K562 (cell line): ENCODE measurements around the gene CIAO2A. TPM values are rescaled to one million over a fixed set of nuclear protein-coding genes. Genes with fewer than 3 reads are reported as not detected.

Source experiments
- BCLAF1 ChIP-seq, 2 experiments: fragments of 450-650 bp in 1 of 2; IDR thresholded peaks; 2 replicates each; pipeline ENCODE4 v1.6.1; 2011 to 2017; ENCODE audit warnings: low read depth in 2 of 2, antibody characterized with exemption in 1 of 2, borderline replicate concordance in 1 of 2, low read length in 1 of 2, mild to moderate bottlenecking in 1 of 2, mixed read lengths in 1 of 2; ENCODE audit not compliant: control insufficient read depth in 1 of 2
- BHLHE40 ChIP-seq: IDR thresholded peaks from 2 replicates; pipeline ENCODE4 v1.6.1; 2011; ENCODE audit warnings: low read length, improper control_type of control experiment
- CREM ChIP-seq: IDR thresholded peaks from 2 replicates; pipeline ENCODE4 v1.6.1; 2014; ENCODE audit warnings: antibody characterized with exemption, low read depth
- ELF4 ChIP-seq: fragments of 450-650 bp; formaldehyde crosslinking; IDR thresholded peaks from 2 replicates; pipeline ENCODE4 v1.4.0; 2022; ENCODE audit warnings: missing genetic modification characterization
- GTF2F1 ChIP-seq: IDR thresholded peaks from 2 replicates; pipeline ENCODE4 v1.6.1; 2011; ENCODE audit warnings: low read depth, low read length, improper control_type of control experiment
- MBD1 ChIP-seq: fragments of 250-450 bp; sonication (Bioruptor Pico); IDR thresholded peaks from 2 replicates; pipeline ENCODE4 v1.8.0; 2022; ENCODE audit warnings: inconsistent platforms
- MEF2D ChIP-seq: conservative IDR thresholded peaks from 2 replicates; pipeline ENCODE4 v1.6.1; 2016; ENCODE audit warnings: low read depth, missing genetic modification characterization, missing compliant biosample characterization
- MXD1 ChIP-seq: fragments of 250-450 bp; sonication (Bioruptor Pico); IDR thresholded peaks from 2 replicates; pipeline ENCODE4 v1.8.0; 2021; ENCODE audit warnings: borderline replicate concordance, mild to moderate bottlenecking, moderate library complexity; ENCODE audit not compliant: poor library complexity, severe bottlenecking
- RBM34 ChIP-seq: fragments of 200-400 bp; formaldehyde crosslinking; IDR thresholded peaks from 2 replicates; pipeline ENCODE4 v1.6.1; 2018; ENCODE audit warnings: low read length, borderline replicate concordance; ENCODE audit not compliant: insufficient read depth
- STAT5A ChIP-seq: IDR thresholded peaks from 2 replicates; pipeline ENCODE4 v1.6.1; 2012; ENCODE audit warnings: low read length, inconsistent platforms, borderline replicate concordance
- TAL1 ChIP-seq: fragments of 450-650 bp; IDR thresholded peaks from 2 replicates; pipeline ENCODE4 v1.6.1; 2016; ENCODE audit warnings: mild to moderate bottlenecking
- UBTF ChIP-seq, 2 experiments: IDR thresholded peaks; 2 replicates each; pipeline ENCODE4 v1.6.1; 2012; ENCODE audit warnings: improper control_type of control experiment in 2 of 2, low read depth in 2 of 2, low read length in 2 of 2, borderline replicate concordance in 1 of 2
- ZHX1 ChIP-seq: fragments of 150-350 bp; conservative IDR thresholded peaks from 2 replicates; pipeline ENCODE4 v1.6.1; 2014; ENCODE audit warnings: low read length
- ZKSCAN3 ChIP-seq: fragments of 250-450 bp; sonication (Bioruptor Pico); IDR thresholded peaks from 2 replicates; pipeline ENCODE4 v1.4.0; 2020
- ZNF384 ChIP-seq: IDR thresholded peaks from 2 replicates; pipeline ENCODE4 v1.6.1; 2012; ENCODE audit warnings: low read depth, low read length, improper control_type of control experiment
- ZNF830 ChIP-seq: fragments of 250-450 bp; sonication (Bioruptor Pico); IDR thresholded peaks from 2 replicates; pipeline ENCODE4 v1.5.0; 2021; ENCODE audit warnings: mild to moderate bottlenecking
- polyA plus RNA-seq, 8 experiments: library from polyadenylated mRNA; depleted of rRNA in 4 of 8; stranded (reverse) in 5 of 8; unstranded in 3 of 8; fragments of >200 nt; fragmentation: Nextera tagmentation in 2 of 8; fragmentation: Illumina TruSeq in 1 of 8; extraction: Ambion mirVana in 2 of 8; extraction: Trizol in 1 of 8; gene quantifications; 2 replicates each; pipeline versions ENCODE4 v1.2.1 to v1.2.3, GENCODE V29; 2011 to 2014; ENCODE audit warnings: inconsistent platforms in 1 of 8, missing spikeins in 1 of 8
- total RNA-seq, 7 experiments: library from RNA; depleted of rRNA in 6 of 7; stranded (reverse); fragments of >200 nt in 6 of 7; fragmentation: Illumina TruSeq in 2 of 7; extraction: Trizol in 2 of 7; gene quantifications; 2 replicates each; pipeline versions ENCODE4 v1.2.1 to v1.2.3, GENCODE V29; 2011 to 2021; ENCODE audit warnings: low replicate concordance in 1 of 7

CIAO2A gene
- total and polyA plus RNA-seq, 9 of the 15 experiments (the other 6 are each of a cell fraction or from before 2014, with no cell fraction given) = 161 to 429 (median 313) TPM

GRCh38 chr15:64095795-64096667 is 2.4 kb upstream of the CIAO2A start, which contains the start of gene SNX1 (continued):
- peak in 1 of 2 experiments; percentile 70; a peak in 1 of 4 replicates for TF ChIP-seq BCLAF1 (IDR thresholded peaks at IDR 0.05; ENCODE audit: borderline replicate concordance in 1 of 2, control insufficient read depth in 1 of 2, low read depth in 2 of 2, low read length in 1 of 2)
- peak; percentile 21; the same call in 1 of the 2 replicates for TF ChIP-seq BHLHE40
- no peak for TF ChIP-seq ZKSCAN3 (CRISPR knock-in tag)
- no peak for TF ChIP-seq MEF2D (tag)
- TF ChIP-seq CREM = peak; percentile 89
- TF ChIP-seq ZNF384 = peak; percentile 80
- TF ChIP-seq UBTF (IDR thresholded peaks at IDR 0.05; ENCODE audit: borderline replicate concordance in 1 of 2, low read depth in 2 of 2, low read length in 2 of 2) = peak; percentile 44 to 47; a peak in 1 of 4 replicates
- TF ChIP-seq MXD1 (CRISPR knock-in tag) = no peak
- TF ChIP-seq RBM34 = no peak
- no peak for TF ChIP-seq STAT5A
- TF ChIP-seq ZHX1 = no peak
- TF ChIP-seq ZNF830 (CRISPR knock-in tag) = no peak
- TF ChIP-seq GTF2F1 = no peak
- TF ChIP-seq MBD1 = no peak
- no peak for TF ChIP-seq TAL1
- no peak for TF ChIP-seq ELF4 (CRISPR knock-in tag)
